Astrocyte (in vitro differentiated cells and primary cell): ENCODE measurements around the gene UNC5C. TPM values are rescaled to one million over a fixed set of nuclear protein-coding genes. Genes with fewer than 3 reads are reported as not detected.

Experiments
- DNase-seq: peaks from one replicate; pipeline ENCODE4 v3.0.0-alpha.2; 2010; ENCODE audit warnings: low read depth
- FAIRE-seq: peaks from 2 replicates; lab custom pipeline; 2011; peaks lifted over from hg19 to GRCh38; lab: Jason Lieb, UNC
- H2AFZ ChIP-seq: 2 replicates; pipeline ENCODE4 v1.6.0; 2012; ENCODE audit warnings: low read depth, low read length, inconsistent platforms
- H3K27ac ChIP-seq: 2 replicates; pipeline ENCODE4 v1.5.1; 2011; ENCODE audit warnings: low read depth, low read length, inconsistent platforms
- H3K27me3 ChIP-seq: 2 replicates; pipeline ENCODE4 v1.6.0; 2011; ENCODE audit warnings: low read length, inconsistent platforms; ENCODE audit not compliant: insufficient read depth
- H3K36me3 ChIP-seq: 2 replicates; pipeline ENCODE4 v1.5.1; 2011; ENCODE audit warnings: low read length, inconsistent platforms; ENCODE audit not compliant: insufficient read depth
- H3K4me1 ChIP-seq: 2 replicates; pipeline ENCODE4 v1.5.1; 2011; ENCODE audit warnings: low read length, inconsistent platforms; ENCODE audit not compliant: insufficient read depth
- H3K4me2 ChIP-seq: 2 replicates; pipeline ENCODE4 v1.6.0; 2012; ENCODE audit warnings: low read length, inconsistent platforms
- H3K4me3 ChIP-seq: 2 replicates; pipeline ENCODE4 v1.5.1; 2011; ENCODE audit warnings: low read depth, mild to moderate bottlenecking, low read length, inconsistent platforms; ENCODE audit not compliant: insufficient read depth
- H3K79me2 ChIP-seq: 2 replicates; pipeline ENCODE4 v1.6.0; 2012; ENCODE audit warnings: mild to moderate bottlenecking, low read length, inconsistent platforms; ENCODE audit not compliant: insufficient read depth
- H3K9ac ChIP-seq: 2 replicates; pipeline ENCODE4 v1.6.0; 2012; ENCODE audit warnings: mild to moderate bottlenecking, low read length, inconsistent platforms
- H3K9me3 ChIP-seq: 2 replicates; pipeline ENCODE4 v1.5.1; 2012; ENCODE audit warnings: low read depth, mild to moderate bottlenecking, low read length, inconsistent platforms; ENCODE audit not compliant: insufficient read depth
- H4K20me1 ChIP-seq: 2 replicates; pipeline ENCODE4 v1.6.0; 2012; ENCODE audit warnings: low read length, inconsistent platforms; ENCODE audit not compliant: insufficient read depth
- H3K27ac Mint-ChIP-seq: one replicate; pipeline ENCODE4 v1.8.0; 2021; ENCODE audit warnings: mild to moderate bottlenecking, mixed read lengths; ENCODE audit not compliant: unreplicated experiment
- H3K27me3 Mint-ChIP-seq: one replicate; pipeline ENCODE4 v1.8.0; 2021; ENCODE audit warnings: low read depth, mixed read lengths; ENCODE audit not compliant: unreplicated experiment
- H3K36me3 Mint-ChIP-seq: one replicate; pipeline ENCODE4 v1.8.0; 2021; ENCODE audit warnings: low read depth, mixed read lengths; ENCODE audit not compliant: unreplicated experiment
- H3K4me1 Mint-ChIP-seq: one replicate; pipeline ENCODE4 v1.8.0; 2021; ENCODE audit warnings: low read depth, mixed read lengths; ENCODE audit not compliant: unreplicated experiment
- H3K4me3 Mint-ChIP-seq: one replicate; pipeline ENCODE4 v1.8.0; 2021; ENCODE audit warnings: mild to moderate bottlenecking, moderate library complexity, mixed read lengths; ENCODE audit not compliant: unreplicated experiment
- H3K9me3 Mint-ChIP-seq: one replicate; pipeline ENCODE4 v1.8.0; 2021; ENCODE audit warnings: mild to moderate bottlenecking, mixed read lengths; ENCODE audit not compliant: unreplicated experiment
- CTCF ChIP-seq: IDR thresholded peaks from 2 replicates; pipeline ENCODE4 v1.5.1; 2011; ENCODE audit warnings: low read depth, mild to moderate bottlenecking, inconsistent platforms, low read length, moderate library complexity; ENCODE audit not compliant: insufficient read depth
- EZH2 ChIP-seq: IDR thresholded peaks from 2 replicates; pipeline ENCODE4 v1.6.1; 2012; ENCODE audit warnings: mild to moderate bottlenecking, low read length, inconsistent platforms; ENCODE audit not compliant: insufficient read depth
- total RNA-seq: library from RNA; stranded (reverse); gene quantifications from 2 replicates; pipeline ENCODE4 v1.2.1, GENCODE V29; 2021

The UNC5C gene
- total RNA-seq, 1 donor from 2014 or later, result 3.1 TPM

DNA sequence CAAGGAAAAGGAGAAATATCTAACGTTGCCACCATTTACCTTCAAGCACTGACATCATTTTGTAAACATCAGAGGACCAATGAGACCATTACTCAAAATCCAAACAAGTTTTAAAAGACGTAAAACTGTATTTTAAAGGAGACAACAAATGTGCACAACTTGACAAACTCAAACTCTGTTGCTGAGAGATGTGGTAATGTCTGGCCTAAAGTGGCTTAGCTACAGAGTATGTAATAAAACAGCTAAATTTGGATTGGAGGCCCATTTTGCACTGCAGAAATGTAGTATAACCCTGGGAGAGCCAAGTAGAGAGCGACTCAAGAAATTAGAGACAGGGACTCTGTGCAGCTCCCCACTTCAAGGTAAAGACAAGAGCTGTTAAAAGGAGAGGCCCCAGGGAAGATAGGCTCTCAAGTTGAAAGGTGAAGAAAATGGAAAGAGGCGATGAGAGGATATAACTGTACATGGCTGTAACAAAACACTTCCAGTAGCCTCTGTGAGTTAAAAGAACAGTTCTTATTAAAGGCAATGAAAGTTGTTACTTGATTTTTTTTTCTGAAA, 20.3 kb downstream of the UNC5C start:
- H3K27ac Mint-ChIP-seq, result no peak overlapping the region
- no peak overlapping the region for H3K27ac ChIP-seq
- TF ChIP-seq EZH2, result no peak
- TF ChIP-seq CTCF, result no peak

DNA sequence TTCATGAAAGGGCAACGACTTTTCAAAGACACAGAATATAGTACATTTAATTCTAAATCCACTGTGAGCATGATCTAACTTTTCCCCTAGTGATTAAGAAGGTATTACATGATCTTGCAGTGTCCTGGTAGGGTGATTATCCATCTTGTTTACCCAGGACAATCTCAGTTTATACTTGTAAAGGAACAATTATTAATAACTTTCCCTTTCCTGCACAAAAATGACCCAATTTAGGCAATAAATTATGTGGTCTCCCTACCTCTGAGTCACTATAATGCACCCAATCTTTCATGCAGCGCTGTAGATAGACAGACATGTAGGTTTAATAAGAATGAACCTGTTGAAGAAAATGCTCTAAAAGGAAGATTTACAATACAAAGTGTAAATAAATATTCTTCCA, 22.7 kb downstream of the UNC5C start:
- Histone ChIP-seq H3K9me3 (no peaks in the 10 kb centered on the region), H3K4me1 (no peaks in the 10 kb centered on the region), H3K79me2 (no peaks in the 10 kb centered on the region), H3K9ac (no peak overlapping the region), H3K27ac (no peak overlapping the region), H3K36me3 (no peaks in the 10 kb centered on the region), H3K4me3 (no peak overlapping the region), H3K4me2 (no peak overlapping the region), H3K27me3 (no peaks in the 10 kb centered on the region), H4K20me1 (no peaks in the 10 kb centered on the region), H2AFZ (no peak overlapping the region)
- DNase-seq (no peak), FAIRE-seq (no peak)
- TF ChIP-seq EZH2 (no peak), CTCF (no peak)
- H3K4me3 Mint-ChIP-seq, result no peak overlapping the region
- peaks cover under 1% of the 10 kb centered on the region for H3K4me1 Mint-ChIP-seq
- H3K36me3 Mint-ChIP-seq, result no peaks in the 10 kb centered on the region
- H3K9me3 Mint-ChIP-seq, result no peaks in the 10 kb centered on the region
- H3K27me3 Mint-ChIP-seq, result no peaks in the 10 kb centered on the region
- no peak overlapping the region for H3K27ac Mint-ChIP-seq

More for the DNA sequence above, 20.3 kb downstream of the UNC5C start:
- Histone ChIP-seq H3K4me1 (no peaks in the 10 kb centered on the region), H3K4me3 (no peak overlapping the region), H3K36me3 (no peaks in the 10 kb centered on the region), H2AFZ (no peak overlapping the region), H3K27me3 (no peaks in the 10 kb centered on the region), H3K79me2 (no peaks in the 10 kb centered on the region), H3K4me2 (no peak overlapping the region), H3K9me3 (no peaks in the 10 kb centered on the region), H3K9ac (no peak overlapping the region), H4K20me1 (no peaks in the 10 kb centered on the region)
- H3K9me3 Mint-ChIP-seq, result no peaks in the 10 kb centered on the region
- H3K27me3 Mint-ChIP-seq, result no peaks in the 10 kb centered on the region
- FAIRE-seq (no peak), DNase-seq (no peak)
- H3K4me3 Mint-ChIP-seq, result no peak overlapping the region
- H3K4me1 Mint-ChIP-seq, result peaks cover 2% of the 10 kb centered on the region
- H3K36me3 Mint-ChIP-seq, result no peaks in the 10 kb centered on the region

DNA sequence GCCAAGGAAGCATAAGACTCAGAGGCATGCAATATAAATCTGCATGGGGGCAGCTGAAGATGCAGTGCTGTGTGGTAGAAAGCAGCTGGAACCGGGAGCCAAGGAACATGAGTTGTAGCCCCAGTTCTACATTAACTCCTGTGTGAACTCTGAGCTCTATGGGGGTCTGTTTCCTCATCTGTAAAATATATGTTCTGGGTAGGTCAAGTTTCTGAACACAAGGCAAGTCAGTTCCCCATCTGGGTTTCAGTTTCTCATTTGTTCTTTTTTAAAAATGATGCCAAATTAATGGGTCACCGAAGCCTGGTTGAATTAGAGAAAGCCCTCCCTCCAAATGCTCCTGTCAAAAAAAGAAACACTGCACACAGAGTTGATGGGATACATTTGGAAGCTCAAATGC, 24.0 kb downstream of the UNC5C start:
- no peak for FAIRE-seq
- no peaks in the 10 kb centered on the region for H3K27me3 ChIP-seq
- H3K9ac ChIP-seq, result no peak overlapping the region
- H3K27ac ChIP-seq, result no peak overlapping the region
- no peaks in the 10 kb centered on the region for H3K79me2 ChIP-seq
- Mint-ChIP-seq H3K27ac (no peak overlapping the region), H3K9me3 (no peaks in the 10 kb centered on the region), H3K4me3 (no peak overlapping the region), H3K27me3 (no peaks in the 10 kb centered on the region), H3K36me3 (no peaks in the 10 kb centered on the region), H3K4me1 (no peaks in the 10 kb centered on the region)
- TF ChIP-seq EZH2 (no peak), CTCF (no peak)
- H3K9me3 ChIP-seq, result no peaks in the 10 kb centered on the region
- H3K36me3 ChIP-seq, result no peaks in the 10 kb centered on the region
- no peak overlapping the region for H3K4me3 ChIP-seq
- H3K4me2 ChIP-seq, result no peak overlapping the region
- no peaks in the 10 kb centered on the region for H3K4me1 ChIP-seq
- H2AFZ ChIP-seq, result no peak overlapping the region
- no peak for DNase-seq
- H4K20me1 ChIP-seq, result no peaks in the 10 kb centered on the region
